ENCODE data around the gene JARID2. TPM values are rescaled to one million over a fixed set of nuclear protein-coding genes. Genes with fewer than 3 reads are reported as not detected.

Gene JARID2
- total and polyA plus RNA-seq, 9 of the 15 experiments (the other 6 are each of a cell fraction or from before 2014, with no cell fraction given), result 5.0 to 29.0 (median 15.6) TPM

DNA sequence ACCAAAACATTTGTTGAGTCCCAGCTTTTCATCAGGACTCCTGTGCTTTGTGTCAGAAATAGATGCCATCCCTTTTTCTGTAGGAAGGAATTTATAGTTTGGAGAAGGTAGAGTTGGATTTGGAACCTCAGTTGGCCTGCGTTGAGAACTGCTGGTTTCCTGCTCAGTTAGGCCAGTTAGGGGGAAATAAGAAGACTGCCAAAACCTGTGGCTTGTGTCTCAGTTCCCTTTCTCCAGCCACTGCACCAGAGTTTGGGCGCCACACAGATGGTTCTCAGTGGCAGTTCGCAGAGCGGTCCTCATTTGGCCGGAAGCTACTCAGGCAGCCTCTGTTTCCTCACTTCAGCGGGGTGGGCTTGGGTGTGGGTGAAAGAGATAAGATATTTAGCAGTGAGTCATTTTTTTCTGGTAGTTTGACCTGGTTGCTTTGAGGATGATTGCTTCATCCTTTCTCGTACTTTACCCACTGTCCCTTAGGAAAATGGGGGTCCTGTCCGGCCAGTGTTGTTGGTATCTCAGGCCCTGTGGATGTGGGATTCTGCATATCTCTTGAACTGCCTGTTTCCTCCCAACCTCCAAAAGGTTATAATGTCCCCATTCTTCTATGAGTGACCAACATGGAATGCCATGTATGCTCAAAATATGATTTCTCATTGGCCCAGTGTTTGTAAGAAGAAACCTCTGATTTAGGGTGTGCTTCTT, 53.7 kb downstream of the JARID2 start (continued):
- TF ChIP-seq, protein P1, sequence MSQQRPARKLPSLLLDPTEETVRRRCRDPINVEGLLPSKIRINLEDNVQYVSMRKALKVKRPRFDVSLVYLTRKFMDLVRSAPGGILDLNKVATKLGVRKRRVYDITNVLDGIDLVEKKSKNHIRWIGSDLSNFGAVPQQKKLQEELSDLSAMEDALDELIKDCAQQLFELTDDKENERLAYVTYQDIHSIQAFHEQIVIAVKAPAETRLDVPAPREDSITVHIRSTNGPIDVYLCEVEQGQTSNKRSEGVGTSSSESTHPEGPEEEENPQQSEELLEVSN (IDR thresholded peaks at IDR 0.05; ENCODE audit: borderline replicate concordance in 1 of 2, extremely low read depth in 1 of 2, insufficient read depth in 1 of 2, insufficient read length in 1 of 2, low read depth in 1 of 2, low read length in 1 of 2, poor library complexity in 1 of 2, severe bottlenecking in 1 of 2), result no peak
- TF ChIP-seq CBX3 (IDR thresholded peaks at IDR 0.05; ENCODE audit: borderline replicate concordance in 1 of 2, low read length in 2 of 2), result peak in 1 of 2 experiments; percentile 82; a peak in 1 of 3 replicates
- no peak for TF ChIP-seq RHOXF2B (CRISPR knock-in tag; conservative IDR thresholded peaks at IDR 0.05)
- TF ChIP-seq NCOA6 (IDR thresholded peaks at IDR 0.05), result no peak
- no peak for TF ChIP-seq PTRF (tag; IDR thresholded peaks at IDR 0.05)
- TF ChIP-seq ZFP30 (CRISPR knock-in tag; IDR thresholded peaks at IDR 0.05; ENCODE audit: borderline replicate concordance), result no peak
- TF ChIP-seq ETV1 (tag; conservative IDR thresholded peaks at IDR 0.05; ENCODE audit: low read depth), result peak; percentile 95
- TF ChIP-seq SAFB2 (IDR thresholded peaks at IDR 0.05; ENCODE audit: borderline replicate concordance, low read depth, low read length, severe bottlenecking), result no peak
- TF ChIP-seq MAFK (IDR thresholded peaks at IDR 0.05; ENCODE audit: low read length), result no peak
- no peak for TF ChIP-seq SIN3B (IDR thresholded peaks at IDR 0.05; ENCODE audit: low read depth)
- TF ChIP-seq, protein P2, sequence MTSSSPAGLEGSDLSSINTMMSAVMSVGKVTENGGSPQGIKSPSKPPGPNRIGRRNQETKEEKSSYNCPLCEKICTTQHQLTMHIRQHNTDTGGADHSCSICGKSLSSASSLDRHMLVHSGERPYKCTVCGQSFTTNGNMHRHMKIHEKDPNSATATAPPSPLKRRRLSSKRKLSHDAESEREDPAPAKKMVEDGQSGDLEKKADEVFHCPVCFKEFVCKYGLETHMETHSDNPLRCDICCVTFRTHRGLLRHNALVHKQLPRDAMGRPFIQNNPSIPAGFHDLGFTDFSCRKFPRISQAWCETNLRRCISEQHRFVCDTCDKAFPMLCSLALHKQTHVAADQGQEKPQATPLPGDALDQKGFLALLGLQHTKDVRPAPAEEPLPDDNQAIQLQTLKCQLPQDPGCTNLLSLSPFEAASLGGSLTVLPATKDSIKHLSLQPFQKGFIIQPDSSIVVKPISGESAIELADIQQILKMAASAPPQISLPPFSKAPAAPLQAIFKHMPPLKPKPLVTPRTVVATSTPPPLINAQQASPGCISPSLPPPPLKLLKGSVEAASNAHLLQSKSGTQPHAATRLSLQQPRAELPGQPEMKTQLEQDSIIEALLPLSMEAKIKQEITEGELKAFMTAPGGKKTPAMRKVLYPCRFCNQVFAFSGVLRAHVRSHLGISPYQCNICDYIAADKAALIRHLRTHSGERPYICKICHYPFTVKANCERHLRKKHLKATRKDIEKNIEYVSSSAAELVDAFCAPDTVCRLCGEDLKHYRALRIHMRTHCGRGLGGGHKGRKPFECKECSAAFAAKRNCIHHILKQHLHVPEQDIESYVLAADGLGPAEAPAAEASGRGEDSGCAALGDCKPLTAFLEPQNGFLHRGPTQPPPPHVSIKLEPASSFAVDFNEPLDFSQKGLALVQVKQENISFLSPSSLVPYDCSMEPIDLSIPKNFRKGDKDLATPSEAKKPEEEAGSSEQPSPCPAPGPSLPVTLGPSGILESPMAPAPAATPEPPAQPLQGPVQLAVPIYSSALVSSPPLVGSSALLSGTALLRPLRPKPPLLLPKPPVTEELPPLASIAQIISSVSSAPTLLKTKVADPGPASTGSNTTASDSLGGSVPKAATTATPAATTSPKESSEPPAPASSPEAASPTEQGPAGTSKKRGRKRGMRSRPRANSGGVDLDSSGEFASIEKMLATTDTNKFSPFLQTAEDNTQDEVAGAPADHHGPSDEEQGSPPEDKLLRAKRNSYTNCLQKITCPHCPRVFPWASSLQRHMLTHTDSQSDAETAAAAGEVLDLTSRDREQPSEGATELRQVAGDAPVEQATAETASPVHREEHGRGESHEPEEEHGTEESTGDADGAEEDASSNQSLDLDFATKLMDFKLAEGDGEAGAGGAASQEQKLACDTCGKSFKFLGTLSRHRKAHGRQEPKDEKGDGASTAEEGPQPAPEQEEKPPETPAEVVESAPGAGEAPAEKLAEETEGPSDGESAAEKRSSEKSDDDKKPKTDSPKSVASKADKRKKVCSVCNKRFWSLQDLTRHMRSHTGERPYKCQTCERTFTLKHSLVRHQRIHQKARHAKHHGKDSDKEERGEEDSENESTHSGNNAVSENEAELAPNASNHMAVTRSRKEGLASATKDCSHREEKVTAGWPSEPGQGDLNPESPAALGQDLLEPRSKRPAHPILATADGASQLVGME (CRISPR knock-in tag; IDR thresholded peaks at IDR 0.05), result peak; percentile 40; the same call in 1 of the 2 replicates
- peak; percentile 96 for TF ChIP-seq SMAD4 (CRISPR knock-in tag; conservative IDR thresholded peaks at IDR 0.05)
- TF ChIP-seq CREM (IDR thresholded peaks at IDR 0.05; ENCODE audit: low read depth), result peak; percentile 61
- TF ChIP-seq TEAD1 (CRISPR knock-in tag; IDR thresholded peaks at IDR 0.05), result peak; percentile 57 to 73; a peak in 2 of 4 replicates
- TF ChIP-seq, protein P3, sequence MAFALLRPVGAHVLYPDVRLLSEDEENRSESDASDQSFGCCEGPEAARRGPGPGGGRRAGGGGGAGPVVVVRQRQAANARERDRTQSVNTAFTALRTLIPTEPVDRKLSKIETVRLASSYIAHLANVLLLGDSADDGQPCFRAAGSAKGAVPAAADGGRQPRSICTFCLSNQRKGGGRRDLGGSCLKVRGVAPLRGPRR (CRISPR knock-in tag; IDR thresholded peaks at IDR 0.05), result no peak
- TF ChIP-seq, protein P4, sequence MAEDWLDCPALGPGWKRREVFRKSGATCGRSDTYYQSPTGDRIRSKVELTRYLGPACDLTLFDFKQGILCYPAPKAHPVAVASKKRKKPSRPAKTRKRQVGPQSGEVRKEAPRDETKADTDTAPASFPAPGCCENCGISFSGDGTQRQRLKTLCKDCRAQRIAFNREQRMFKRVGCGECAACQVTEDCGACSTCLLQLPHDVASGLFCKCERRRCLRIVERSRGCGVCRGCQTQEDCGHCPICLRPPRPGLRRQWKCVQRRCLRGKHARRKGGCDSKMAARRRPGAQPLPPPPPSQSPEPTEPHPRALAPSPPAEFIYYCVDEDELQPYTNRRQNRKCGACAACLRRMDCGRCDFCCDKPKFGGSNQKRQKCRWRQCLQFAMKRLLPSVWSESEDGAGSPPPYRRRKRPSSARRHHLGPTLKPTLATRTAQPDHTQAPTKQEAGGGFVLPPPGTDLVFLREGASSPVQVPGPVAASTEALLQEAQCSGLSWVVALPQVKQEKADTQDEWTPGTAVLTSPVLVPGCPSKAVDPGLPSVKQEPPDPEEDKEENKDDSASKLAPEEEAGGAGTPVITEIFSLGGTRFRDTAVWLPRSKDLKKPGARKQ (CRISPR knock-in tag; IDR thresholded peaks at IDR 0.05), result no peak
- TF ChIP-seq HSF4 (CRISPR knock-in tag; IDR thresholded peaks at IDR 0.05; ENCODE audit: borderline replicate concordance), result no peak
- TF ChIP-seq POLR3A (IDR thresholded peaks at IDR 0.05; ENCODE audit: borderline replicate concordance, extremely low read depth, insufficient read depth, insufficient read length), result no peak

Measured in K562 (cell line).